IMR-90 (cell line): ENCODE results near the gene CHN1. TPM values are rescaled to one million over a fixed set of nuclear protein-coding genes. Genes with fewer than 3 reads are reported as not detected.

Experiments
- ATAC-seq: fragments of 200-7000 bp; cut with Tn5 transposase; 2 replicates; pipeline ENCODE4 v1.9.1; 2020; ENCODE audit warnings: low read depth, mild to moderate bottlenecking, moderate library complexity
- BruUV-seq: library from RNA; stranded (reverse); fragments of 400-500 nt; replicated peaks from 2 replicates; lab custom pipeline; 2021; lab: Mats Ljungman, UMichigan
- CTCF ChIA-PET: fragments of 300-600 bp; formaldehyde crosslinking; extraction: SDS; loops from one replicate; lab custom pipeline; 2021; ENCODE audit warnings: antibody characterized with exemption; lab: Yijun Ruan, JAX
- POLR2A ChIA-PET: fragments of 300-600 bp; sonication (Branson Sonifier 250); formaldehyde crosslinking; loops from one replicate; lab custom pipeline; 2022; ENCODE audit warnings: antibody characterized with exemption; ENCODE audit not compliant: unreplicated experiment; lab: Charles Lee
- DNase-seq: peaks from one replicate; pipeline ENCODE4 v3.0.0; 2013
- H2AFZ ChIP-seq: replicated peaks from 2 replicates; pipeline ENCODE3; 2013; ENCODE audit warnings: low read length, mild to moderate bottlenecking; ENCODE audit not compliant: poor library complexity
- H2AK5ac ChIP-seq: 2 replicates; pipeline ENCODE4 v1.6.1; 2013; ENCODE audit warnings: low read depth, low read length, inconsistent platforms
- H2AK9ac ChIP-seq: replicated peaks from 2 replicates; pipeline ENCODE3; 2013; ENCODE audit warnings: mild to moderate bottlenecking, low read depth, low read length, moderate library complexity; ENCODE audit not compliant: poor library complexity
- H2BK120ac ChIP-seq: 2 replicates; pipeline ENCODE4 v1.6.1; 2013; ENCODE audit warnings: low read depth, low read length, inconsistent platforms
- H2BK15ac ChIP-seq: 3 replicates; pipeline ENCODE4 v1.6.1; 2013; ENCODE audit warnings: low read depth, low read length, inconsistent platforms
- H2BK20ac ChIP-seq: 2 replicates; pipeline ENCODE4 v1.6.1; 2013; ENCODE audit warnings: low read depth, mild to moderate bottlenecking, inconsistent platforms, low read length, moderate library complexity
- H2BK5ac ChIP-seq: 2 replicates; pipeline ENCODE4 v1.6.1; 2013; ENCODE audit warnings: mild to moderate bottlenecking, low read depth, low read length, inconsistent platforms; ENCODE audit not compliant: poor library complexity, severe bottlenecking
- H3K14ac ChIP-seq: replicated peaks from 2 replicates; pipeline ENCODE4 v1.6.1; 2013; ENCODE audit warnings: low read depth, low read length, inconsistent platforms
- H3K18ac ChIP-seq: 2 replicates; pipeline ENCODE4 v1.6.1; 2013; ENCODE audit warnings: low read depth, low read length, control low read depth
- H3K23ac ChIP-seq: 2 replicates; pipeline ENCODE4 v1.6.1; 2013; ENCODE audit warnings: low read depth, low read length, inconsistent platforms
- H3K27ac ChIP-seq: 2 replicates; pipeline ENCODE4 v1.5.1; 2013; ENCODE audit warnings: mild to moderate bottlenecking, control low read depth, low read length; ENCODE audit not compliant: insufficient read depth
- H3K27me3 ChIP-seq: 2 replicates; pipeline ENCODE4 v1.6.1; 2013; ENCODE audit warnings: low read length; ENCODE audit not compliant: control insufficient read depth, insufficient read depth
- H3K36me3 ChIP-seq: 2 replicates; pipeline ENCODE4 v1.6.1; 2013; ENCODE audit warnings: low read length, mixed read lengths; ENCODE audit not compliant: control insufficient read depth, insufficient read depth
- H3K4ac ChIP-seq: 2 replicates; pipeline ENCODE4 v1.6.1; 2013; ENCODE audit warnings: low read depth, low read length, inconsistent platforms
- H3K4me1 ChIP-seq: 2 replicates; pipeline ENCODE4 v1.6.1; 2013; ENCODE audit warnings: low read length, mixed read lengths; ENCODE audit not compliant: control insufficient read depth, insufficient read depth
- H3K4me2 ChIP-seq: 2 replicates; pipeline ENCODE4 v1.6.1; 2013; ENCODE audit warnings: low read depth, mild to moderate bottlenecking, control low read depth, low read length, moderate library complexity
- H3K4me3 ChIP-seq: 2 replicates; pipeline ENCODE4 v1.5.1; 2013; ENCODE audit warnings: low read depth, mild to moderate bottlenecking, control low read depth, low read length, moderate library complexity; ENCODE audit not compliant: insufficient read depth
- H3K56ac ChIP-seq: 2 replicates; pipeline ENCODE4 v1.6.1; 2013; ENCODE audit warnings: low read length, inconsistent platforms; ENCODE audit not compliant: insufficient read depth; ENCODE audit errors: extremely low read depth
- H3K79me1 ChIP-seq, 2 experiments: 2 replicates each; pipeline ENCODE4 v1.6.1; 2013; ENCODE audit warnings: low read length in 2 of 2, inconsistent platforms in 1 of 2, low read depth in 1 of 2
- H3K9ac ChIP-seq: 2 replicates; pipeline ENCODE4 v1.6.1; 2013; ENCODE audit warnings: low read depth, low read length, control low read depth
- H3K9me1 ChIP-seq: 2 replicates; pipeline ENCODE4 v1.6.1; 2013; ENCODE audit warnings: low read length, inconsistent platforms; ENCODE audit not compliant: insufficient read depth
- H3K9me3 ChIP-seq: 2 replicates; pipeline ENCODE4 v1.6.1; 2013; ENCODE audit warnings: low read length; ENCODE audit not compliant: control insufficient read depth, insufficient read depth
- H4K20me1 ChIP-seq: 2 replicates; pipeline ENCODE4 v1.6.1; 2013; ENCODE audit warnings: low read length, inconsistent platforms; ENCODE audit not compliant: insufficient read depth
- H4K5ac ChIP-seq: 2 replicates; pipeline ENCODE4 v1.6.1; 2013; ENCODE audit warnings: mild to moderate bottlenecking, low read depth, low read length, control low read depth
- H4K8ac ChIP-seq, 2 experiments: 2 replicates each; pipeline ENCODE4 v1.6.1; 2013; ENCODE audit warnings: low read depth in 2 of 2, low read length in 2 of 2, control low read depth in 1 of 2, inconsistent platforms in 1 of 2
- H4K91ac ChIP-seq: 2 replicates; pipeline ENCODE4 v1.6.1; 2013; ENCODE audit warnings: low read depth, low read length, inconsistent platforms; ENCODE audit not compliant: insufficient read depth
- BHLHE40 ChIP-seq: fragments of 150-350 bp; IDR thresholded peaks from 2 replicates; pipeline ENCODE4 v1.6.1; 2016; ENCODE audit warnings: mild to moderate bottlenecking, low read depth, low read length
- CEBPB ChIP-seq: IDR thresholded peaks from 2 replicates; pipeline ENCODE4 v1.6.1; 2012; ENCODE audit warnings: low read depth, low read length, improper control_type of control experiment
- CHD1 ChIP-seq: IDR thresholded peaks from 2 replicates; pipeline ENCODE4 v1.6.1; 2012; ENCODE audit warnings: low read depth, low read length, improper control_type of control experiment
- ELK1 ChIP-seq: fragments of 150-350 bp; IDR thresholded peaks from 2 replicates; pipeline ENCODE4 v1.6.1; 2016; ENCODE audit warnings: low read depth, mild to moderate bottlenecking, low read length, moderate library complexity, borderline replicate concordance
- FOS ChIP-seq: fragments of 150-350 bp; IDR thresholded peaks from 2 replicates; pipeline ENCODE4 v1.6.1; 2016; ENCODE audit warnings: low read depth, low read length
- MAFK ChIP-seq: IDR thresholded peaks from 2 replicates; pipeline ENCODE4 v1.6.1; 2012; ENCODE audit warnings: low read depth, low read length, improper control_type of control experiment
- MAZ ChIP-seq: IDR thresholded peaks from 2 replicates; pipeline ENCODE4 v1.6.1; 2012; ENCODE audit warnings: low read depth, mild to moderate bottlenecking, low read length, improper control_type of control experiment, moderate library complexity, borderline replicate concordance
- MXI1 ChIP-seq: IDR thresholded peaks from 2 replicates; pipeline ENCODE4 v1.6.1; 2012; ENCODE audit warnings: low read depth, mild to moderate bottlenecking, low read length, moderate library complexity, borderline replicate concordance
- NFE2L2 ChIP-seq: fragments of 150-350 bp; IDR thresholded peaks from 2 replicates; pipeline ENCODE4 v1.6.1; 2016; ENCODE audit warnings: low read depth, mild to moderate bottlenecking, low read length
- POLR2A ChIP-seq: IDR thresholded peaks from 2 replicates; pipeline ENCODE4 v1.6.1; 2012; ENCODE audit warnings: mild to moderate bottlenecking, low read depth, low read length
- RAD21 ChIP-seq: IDR thresholded peaks from 2 replicates; pipeline ENCODE4 v1.6.1; 2012; ENCODE audit warnings: low read length, improper control_type of control experiment
- RCOR1 ChIP-seq: IDR thresholded peaks from 2 replicates; pipeline ENCODE4 v1.6.1; 2012; ENCODE audit warnings: mild to moderate bottlenecking, low read length, improper control_type of control experiment; ENCODE audit not compliant: insufficient replicate concordance
- RFX5 ChIP-seq: IDR thresholded peaks from 2 replicates; pipeline ENCODE4 v1.8.0; 2012; ENCODE audit warnings: low read depth, mild to moderate bottlenecking, low read length, moderate library complexity
- SMC3 ChIP-seq: fragments of 150-350 bp; IDR thresholded peaks from 2 replicates; pipeline ENCODE4 v1.6.1; 2016; ENCODE audit warnings: low read depth, mild to moderate bottlenecking, antibody characterized with exemption, low read length, moderate library complexity
- WGBS, 2 experiments: methylation state at CpG; one replicate each; pipeline versions ENCODE4 v1.1.5 to v1.1.7; 2013; ENCODE audit warnings: missing lambda C conversion rate in 2 of 2; ENCODE audit not compliant: insufficient read length in 1 of 2; ENCODE audit errors: extremely low coverage in 2 of 2; 5-methylcytosine and 5-hydroxymethylcytosine counted together
- dilution Hi-C: fragments of 300-500 bp; cut with HindIII; formaldehyde crosslinking; loops from one replicate; pipeline ENCODE4 v1.14.3; 2018; ENCODE audit warnings: low sequenced_read_pairs; ENCODE audit not compliant: unreplicated experiment
- in situ Hi-C: fragments of 300-500 bp; cut with MboI; formaldehyde crosslinking; loops from 3 replicates; pipeline ENCODE4 v1.14.3; 2019; ENCODE audit warnings: low sequenced_read_pairs, inconsistent platforms, mixed read lengths
- intact Hi-C: fragments of 100-400 bp; cut with micrococcal nuclease; formaldehyde crosslinking; loops from 2 replicates; pipeline ENCODE4 v1.10.0; 2022
- polyA plus RNA-seq, 3 experiments: library from polyadenylated mRNA; depleted of rRNA; stranded (reverse); fragments of >200 nt; gene quantifications; 2 replicates each; pipeline ENCODE4 v1.2.3, GENCODE V29; 2012; ENCODE audit warnings: low replicate concordance in 1 of 3
- total RNA-seq: library from RNA; depleted of rRNA; stranded (reverse); fragments of >200 nt; gene quantifications from 2 replicates; pipeline ENCODE4 v1.2.3, GENCODE V29; 2012
- TF ChIP-seq, protein P1 (sequence below): fragments of 150-350 bp; IDR thresholded peaks from 2 replicates; pipeline ENCODE4 v1.6.1; 2017; ENCODE audit warnings: mild to moderate bottlenecking, antibody characterized with exemption, low read length, low read depth
- TF ChIP-seq, protein P2 (sequence below): conservative IDR thresholded peaks from 2 replicates; pipeline ENCODE4 v1.5.1; 2012; ENCODE audit warnings: mild to moderate bottlenecking, low read depth, low read length, improper control_type of control experiment

The CHN1 gene
- total and polyA plus RNA-seq, 2 of the 4 experiments (the other 2 are of a cell fraction): 58.4 to 66.9 TPM

- Histone ChIP-seq H2BK5ac (no peak overlapping the region), H2AK5ac (no peak overlapping the region), H4K20me1 (no peaks in the 10 kb centered on the region), H3K4me2 (no peak overlapping the region), H2AK9ac (no peak overlapping the region), H2BK15ac (peak overlapping the region; percentile 26; the same call in 1 of the 3 replicates), H3K14ac (no peak overlapping the region), H4K8ac (no peak overlapping the region), H3K79me1 (no peaks in the 10 kb centered on the region), H3K4ac (no peak overlapping the region), H2BK120ac (no peak overlapping the region), H3K36me3 (no peaks in the 10 kb centered on the region), H4K91ac (0 out of 2 replicates have a peak overlapping the region, but pooled peaks have one; percentile 28), H3K23ac (no peak overlapping the region), H2AFZ (no peak overlapping the region), H3K27me3 (no peaks in the 10 kb centered on the region), H4K5ac (no peak overlapping the region), H3K18ac (peak overlapping the region; percentile 46; the same call in 1 of the 2 replicates), H3K56ac (no peak overlapping the region), H3K9me3 (no peaks in the 10 kb centered on the region; the same call in 1 of the 2 replicates), H3K9me1 (no peaks in the 10 kb centered on the region), H3K4me1 (peaks cover 9% of the 10 kb centered on the region), H3K4me3 (no peak overlapping the region), H2BK20ac (no peak overlapping the region), H3K27ac (no peak overlapping the region), H3K9ac (no peak overlapping the region)
- POLR2A ChIA-PET: no interaction called here
- DNase-seq (no peak), ATAC-seq (no peak)
- in situ Hi-C loops (no loop called here), dilution Hi-C loops (no loop called here), intact Hi-C loops (no loop called here)
- no CpG with 5 or more reads among the region's 4 CpGs for WGBS, 2 experiments
- CTCF ChIA-PET: interaction anchor here (0.6 kb wide), 1 partner anchor 17 kb away, joined by 3 read pairs; no protein-coding TSS in a partner anchor
- TF ChIP-seq ELK1: no peak
- TF ChIP-seq, protein P1, sequence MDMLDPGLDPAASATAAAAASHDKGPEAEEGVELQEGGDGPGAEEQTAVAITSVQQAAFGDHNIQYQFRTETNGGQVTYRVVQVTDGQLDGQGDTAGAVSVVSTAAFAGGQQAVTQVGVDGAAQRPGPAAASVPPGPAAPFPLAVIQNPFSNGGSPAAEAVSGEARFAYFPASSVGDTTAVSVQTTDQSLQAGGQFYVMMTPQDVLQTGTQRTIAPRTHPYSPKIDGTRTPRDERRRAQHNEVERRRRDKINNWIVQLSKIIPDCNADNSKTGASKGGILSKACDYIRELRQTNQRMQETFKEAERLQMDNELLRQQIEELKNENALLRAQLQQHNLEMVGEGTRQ: no peak
- no peak for TF ChIP-seq MAFK
- no peak for TF ChIP-seq CHD1
- TF ChIP-seq MAZ: no peak
- no peak for TF ChIP-seq NFE2L2
- TF ChIP-seq SMC3: no peak
- TF ChIP-seq POLR2A: no peak
- TF ChIP-seq RAD21: no peak
- TF ChIP-seq BHLHE40: no peak
- TF ChIP-seq MXI1: no peak
- no peak for TF ChIP-seq RFX5
- no peak for TF ChIP-seq RCOR1
- no peak for TF ChIP-seq CEBPB
- TF ChIP-seq, protein P2, sequence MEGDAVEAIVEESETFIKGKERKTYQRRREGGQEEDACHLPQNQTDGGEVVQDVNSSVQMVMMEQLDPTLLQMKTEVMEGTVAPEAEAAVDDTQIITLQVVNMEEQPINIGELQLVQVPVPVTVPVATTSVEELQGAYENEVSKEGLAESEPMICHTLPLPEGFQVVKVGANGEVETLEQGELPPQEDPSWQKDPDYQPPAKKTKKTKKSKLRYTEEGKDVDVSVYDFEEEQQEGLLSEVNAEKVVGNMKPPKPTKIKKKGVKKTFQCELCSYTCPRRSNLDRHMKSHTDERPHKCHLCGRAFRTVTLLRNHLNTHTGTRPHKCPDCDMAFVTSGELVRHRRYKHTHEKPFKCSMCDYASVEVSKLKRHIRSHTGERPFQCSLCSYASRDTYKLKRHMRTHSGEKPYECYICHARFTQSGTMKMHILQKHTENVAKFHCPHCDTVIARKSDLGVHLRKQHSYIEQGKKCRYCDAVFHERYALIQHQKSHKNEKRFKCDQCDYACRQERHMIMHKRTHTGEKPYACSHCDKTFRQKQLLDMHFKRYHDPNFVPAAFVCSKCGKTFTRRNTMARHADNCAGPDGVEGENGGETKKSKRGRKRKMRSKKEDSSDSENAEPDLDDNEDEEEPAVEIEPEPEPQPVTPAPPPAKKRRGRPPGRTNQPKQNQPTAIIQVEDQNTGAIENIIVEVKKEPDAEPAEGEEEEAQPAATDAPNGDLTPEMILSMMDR: no peak
- no peak for TF ChIP-seq FOS
- BruUV-seq: no TSS peak
Observed at GRCh38 chr2:174929786-174930185, 75.4 kb downstream of the CHN1 start.
